Left lung (tissue), 10 donors: ENCODE data around the gene STIM1. TPM values are rescaled to one million over a fixed set of nuclear protein-coding genes. Genes with fewer than 3 reads are reported as not detected.
A peak's percentile ranks its signal among the peaks of the same experiment; 100 is the strongest.
"Not testable (repeated sequence)": the region's sequence is repeated elsewhere in the genome, so short reads cannot be mapped to it uniquely, and the experiment has no call there.

ENCODE experiments used
- ATAC-seq: fragments of 200-7000 bp; cut with Tn5 transposase; one replicate; pipeline ENCODE4 v1.9.1; 2020; ENCODE audit warnings: moderate library complexity
- DNase-seq, 4 donors: peaks; one replicate each; pipeline ENCODE4 v3.0.0-alpha.2; 2013 to 2020
- H3K27ac ChIP-seq, 2 donors: fragments of 200-600 bp; sonication (generic) in 1 of 2; one replicate each; pipeline versions ENCODE4 v1.5.0 to v1.8.0; 2020 to 2021
- H3K27me3 ChIP-seq, 2 donors: fragments of 200-600 bp; sonication (generic) in 1 of 2; one replicate each; pipeline versions ENCODE4 v1.5.0 to v1.8.0; 2020 to 2021
- H3K36me3 ChIP-seq, 2 donors: fragments of 200-600 bp; sonication (generic) in 1 of 2; one replicate each; pipeline versions ENCODE4 v1.5.0 to v1.8.0; 2020 to 2021
- H3K4me1 ChIP-seq, 2 donors: fragments of 200-600 bp; one replicate each; pipeline ENCODE4 v1.8.0; 2021
- H3K4me3 ChIP-seq, 2 donors: fragments of 200-600 bp; sonication (generic) in 1 of 2; one replicate each; pipeline versions ENCODE4 v1.5.0 to v1.8.0; 2020 to 2021; ENCODE audit warnings: mild to moderate bottlenecking in 1 of 2
- H3K9me3 ChIP-seq, 2 donors: fragments of 200-600 bp; sonication (generic) in 1 of 2; one replicate each; pipeline versions ENCODE4 v1.5.0 to v1.8.0; 2020 to 2021
- intact Hi-C, 2 donors: fragments of 100-400 bp; cut with DNase I; formaldehyde crosslinking; loops; one replicate each; pipeline versions ENCODE4 v1.11.2 to v1.14.2; 2022
- polyA plus RNA-seq, 6 donors: library from polyadenylated mRNA; unstranded; fragments of 120-200 nt; gene quantifications; one replicate each; pipeline ENCODE4 v1.2.1, GENCODE V29; 2013; ENCODE audit not compliant: insufficient read length in 6 of 6
- total RNA-seq, 2 donors: library from RNA; stranded (reverse); fragmentation: NEBNext Ultra II Directional; extraction: Animal tissue kit (Norgen Biotek cat#: 25700); gene quantifications; one replicate each; pipeline ENCODE4 v1.2.1, GENCODE V29; 2021
- TF ChIP-seq, protein P1 (sequence below), 2 donors: fragments of 200-600 bp; sonication (generic) in 1 of 2; IDR thresholded peaks; one replicate each; pipeline versions ENCODE4 v1.5.0 to v1.8.0; 2021; ENCODE audit warnings: antibody characterized with exemption in 2 of 2
- donor health status: DM: no; HTN: yes; CAD: no.
- donor health status: DM: no; HTN: no; CAD: no.

The STIM1 gene
- total and polyA plus RNA-seq, 8 donors = 38.9 to 56.0 (median 49.8) TPM

DNA sequence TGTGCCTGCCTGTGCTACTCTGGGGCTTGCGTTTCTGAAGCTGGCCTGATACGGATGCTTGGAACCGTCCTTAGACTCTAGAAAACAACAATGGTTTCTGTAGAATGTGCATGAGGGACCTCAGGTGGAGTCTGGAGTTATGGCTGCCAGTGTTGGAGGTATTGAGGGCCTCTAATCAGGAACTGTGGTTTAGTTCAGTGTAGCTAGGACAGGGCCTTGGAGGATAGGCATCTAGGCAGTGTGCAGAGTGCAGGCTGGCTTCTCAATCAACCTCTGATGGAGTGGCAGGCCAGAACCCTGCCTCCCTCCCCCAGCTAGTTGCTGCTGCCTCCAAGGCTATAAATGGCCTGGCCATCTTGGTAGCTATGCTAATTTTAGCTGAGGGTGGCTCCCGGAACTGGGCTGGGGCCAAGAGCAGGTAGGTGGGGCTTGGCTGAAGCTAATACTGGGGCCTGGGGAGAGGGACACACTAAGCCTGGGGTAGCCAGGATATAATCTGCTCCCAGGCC is 4.0 kb downstream of the STIM1 start:
- intact Hi-C loops = no loop called here
- DNase-seq (no peak), ATAC-seq (no peak)
- no peaks in the 10 kb centered on the region for H3K9me3 ChIP-seq
- H3K27ac ChIP-seq = peak overlapping the region; percentile 21 to 28
- TF ChIP-seq, protein P1, sequence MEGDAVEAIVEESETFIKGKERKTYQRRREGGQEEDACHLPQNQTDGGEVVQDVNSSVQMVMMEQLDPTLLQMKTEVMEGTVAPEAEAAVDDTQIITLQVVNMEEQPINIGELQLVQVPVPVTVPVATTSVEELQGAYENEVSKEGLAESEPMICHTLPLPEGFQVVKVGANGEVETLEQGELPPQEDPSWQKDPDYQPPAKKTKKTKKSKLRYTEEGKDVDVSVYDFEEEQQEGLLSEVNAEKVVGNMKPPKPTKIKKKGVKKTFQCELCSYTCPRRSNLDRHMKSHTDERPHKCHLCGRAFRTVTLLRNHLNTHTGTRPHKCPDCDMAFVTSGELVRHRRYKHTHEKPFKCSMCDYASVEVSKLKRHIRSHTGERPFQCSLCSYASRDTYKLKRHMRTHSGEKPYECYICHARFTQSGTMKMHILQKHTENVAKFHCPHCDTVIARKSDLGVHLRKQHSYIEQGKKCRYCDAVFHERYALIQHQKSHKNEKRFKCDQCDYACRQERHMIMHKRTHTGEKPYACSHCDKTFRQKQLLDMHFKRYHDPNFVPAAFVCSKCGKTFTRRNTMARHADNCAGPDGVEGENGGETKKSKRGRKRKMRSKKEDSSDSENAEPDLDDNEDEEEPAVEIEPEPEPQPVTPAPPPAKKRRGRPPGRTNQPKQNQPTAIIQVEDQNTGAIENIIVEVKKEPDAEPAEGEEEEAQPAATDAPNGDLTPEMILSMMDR (IDR thresholded peaks at IDR 0.05) = no peak
- peaks cover 35 to 72% of the 10 kb centered on the region in 2 donors for H3K4me1 ChIP-seq
- H3K27me3 ChIP-seq = no peaks in the 10 kb centered on the region
- H3K36me3 ChIP-seq = no peaks in the 10 kb centered on the region
- no peak overlapping the region for H3K4me3 ChIP-seq

DNA sequence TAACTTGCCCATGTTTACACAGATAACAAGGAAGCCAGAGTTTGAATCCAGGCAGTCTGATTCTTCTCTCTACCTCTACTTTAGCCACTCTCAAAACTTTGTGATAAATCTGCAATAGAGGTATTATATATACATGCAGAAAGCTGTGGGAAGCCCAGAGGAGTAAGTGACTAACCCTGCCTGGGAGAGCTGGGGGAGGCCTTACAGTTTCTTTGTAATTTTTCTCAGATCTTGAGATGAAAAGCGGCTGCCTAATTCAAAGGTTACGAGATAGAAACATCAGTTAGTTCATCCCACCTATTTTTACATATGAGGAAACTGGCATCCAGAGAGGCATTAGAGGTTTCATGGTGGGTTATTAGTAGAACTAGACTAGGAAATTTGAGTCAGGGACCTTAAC is 4.9 kb downstream of the STIM1 start:
- no peak overlapping the region for H3K4me3 ChIP-seq
- H3K36me3 ChIP-seq = no peaks in the 10 kb centered on the region
- peak overlapping the region in 1 of 2 donors; percentile 11 for H3K27ac ChIP-seq
- H3K4me1 ChIP-seq = peaks cover 32 to 77% of the 10 kb centered on the region in 2 donors
- no peaks in the 10 kb centered on the region for H3K27me3 ChIP-seq
- intact Hi-C loops = no loop called here
- ATAC-seq (no peak), DNase-seq (no peak)
- TF ChIP-seq, protein P1 (IDR thresholded peaks at IDR 0.05) = no peak
- H3K9me3 ChIP-seq = no peaks in the 10 kb centered on the region

DNA sequence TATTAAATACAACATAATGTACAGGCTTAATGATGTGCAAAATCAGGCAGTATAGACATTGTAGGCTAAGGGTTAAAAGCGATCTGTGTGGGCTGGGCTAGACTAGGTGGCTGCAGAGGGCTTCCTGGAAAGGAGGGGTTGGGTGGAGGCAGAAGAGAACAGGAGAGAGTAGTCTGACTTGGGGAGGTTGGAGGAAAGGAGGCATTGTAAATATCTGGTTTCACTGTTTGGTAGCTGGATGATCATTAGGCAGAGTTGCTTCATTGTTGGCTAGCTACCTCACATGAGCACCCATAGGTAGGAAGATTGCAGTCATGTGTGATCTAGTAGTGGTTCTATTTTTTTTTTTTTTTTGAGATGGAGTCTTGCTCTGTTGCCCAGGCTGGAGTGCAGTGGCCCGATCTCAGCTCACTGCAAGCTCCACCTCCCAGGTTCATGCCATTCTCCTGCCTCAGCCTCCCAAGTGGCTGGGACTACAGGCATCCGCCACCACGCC is 5.5 kb downstream of the STIM1 start:
- H3K27me3 ChIP-seq, H3K4me3 ChIP-seq, H3K36me3 ChIP-seq, DNase-seq, H3K9me3 ChIP-seq, intact Hi-C loops: not testable (repeated sequence)
- Histone ChIP-seq H3K4me1 (peaks cover 37 to 83% of the 10 kb centered on the region in 2 donors), H3K27ac (peak overlapping the region in 1 of 2 donors; percentile 11)
- ATAC-seq = peak; percentile 9

DNA sequence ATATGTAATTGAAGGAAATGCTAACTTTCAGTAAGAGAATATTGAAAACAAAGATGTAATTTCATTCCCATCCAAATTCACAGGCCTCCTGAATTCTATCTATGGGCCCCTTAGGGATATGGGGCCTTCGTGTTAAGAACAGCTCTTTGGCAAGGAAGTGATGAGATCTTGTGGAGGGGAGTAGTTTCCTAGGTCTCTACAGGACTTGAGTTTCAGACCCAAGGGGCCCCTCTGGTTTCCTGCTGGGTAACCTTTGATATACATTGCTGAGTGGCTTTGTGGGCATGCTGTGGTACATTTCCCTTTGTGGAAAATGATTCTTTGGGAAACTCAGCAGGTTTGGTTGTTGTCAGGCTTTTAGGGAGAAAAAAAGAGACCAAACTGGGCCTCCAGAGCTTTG is 6.2 kb downstream of the STIM1 start:
- H3K27ac ChIP-seq = peak overlapping the region in 1 of 2 donors; percentile 11
- DNase-seq (no peak), ATAC-seq (no peak)
- no peaks in the 10 kb centered on the region for H3K27me3 ChIP-seq
- peaks cover 40 to 84% of the 10 kb centered on the region in 2 donors for H3K4me1 ChIP-seq
- intact Hi-C loops = no loop called here
- no peaks in the 10 kb centered on the region for H3K9me3 ChIP-seq
- H3K4me3 ChIP-seq = no peak overlapping the region
- no peaks in the 10 kb centered on the region for H3K36me3 ChIP-seq
- TF ChIP-seq, protein P1 (IDR thresholded peaks at IDR 0.05) = no peak

DNA sequence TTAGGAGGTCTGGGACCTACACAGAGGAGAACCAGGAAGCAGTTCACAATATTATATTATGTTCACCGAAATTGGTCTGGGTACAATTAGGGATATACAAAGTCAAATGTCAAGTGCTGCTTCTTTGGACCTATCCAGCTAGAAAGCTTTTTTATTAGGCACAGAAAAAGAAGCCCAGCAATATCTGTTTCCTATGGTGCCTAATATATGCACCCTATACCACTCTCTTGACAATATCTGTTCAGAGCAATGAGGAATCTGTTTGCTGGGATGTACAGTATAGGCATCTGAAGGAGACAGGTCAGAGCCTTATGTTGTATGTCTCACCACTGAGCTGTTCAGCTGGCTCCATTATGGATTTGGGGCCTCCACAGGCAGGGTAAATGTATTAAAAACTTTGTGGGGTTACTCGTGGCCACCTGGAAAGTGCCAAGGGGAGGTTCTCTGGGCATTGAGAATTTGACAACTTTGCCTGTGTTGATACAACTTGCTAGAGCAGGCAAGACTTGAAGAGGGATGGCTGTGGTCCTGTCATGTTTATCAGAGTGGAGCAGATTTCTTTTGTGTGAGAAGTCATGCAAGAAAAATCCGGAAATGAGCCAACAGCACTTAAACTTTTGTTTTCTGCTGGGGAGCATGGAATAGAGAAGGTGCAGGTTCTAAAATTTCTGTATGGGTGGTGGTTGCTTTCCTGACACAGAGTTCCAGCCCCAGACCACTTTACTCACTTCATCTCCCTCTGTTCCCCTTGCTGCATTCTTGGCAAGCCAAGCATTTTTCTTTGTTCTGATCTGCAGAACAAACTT is 10.1 kb downstream of the STIM1 start:
- Histone ChIP-seq H3K36me3 (no peaks in the 10 kb centered on the region), H3K9me3 (no peaks in the 10 kb centered on the region), H3K27me3 (no peaks in the 10 kb centered on the region), H3K4me3 (no peak overlapping the region), H3K4me1 (peaks cover 15 to 58% of the 10 kb centered on the region in 2 donors), H3K27ac (peak overlapping the region; percentile 66 to 80)
- TF ChIP-seq, protein P1 (IDR thresholded peaks at IDR 0.05) = no peak
- DNase-seq = peak in 1 of 4 donors; percentile 40
- intact Hi-C loops = no loop called here
- ATAC-seq = peak; percentile 48
